ENCODE results near the gene DCBLD2.

The DCBLD2 gene

GRCh38 chr3:98901392-98902350, at the start of gene DCBLD2:
Gene DCBLD2, minus strand, starts transcription at chr3:98901695. Its CDS starts 369 bp downstream, at chr3:98901326.
- peak; percentile 99 for DNase-seq (ENCODE audit: low spot score)

- no peak for DNase-seq (ENCODE audit: low spot score)
Observed at GRCh38 chr3:98945666-98946065, 44.2 kb upstream of the DCBLD2 start.

GRCh38 chr3:98945101-98945524, 43.6 kb upstream of the DCBLD2 start:
- peak; percentile 18 for DNase-seq (ENCODE audit: low spot score)

- DNase-seq (ENCODE audit: low spot score): no peak
Observed at GRCh38 chr3:98930413-98930812, 28.9 kb upstream of the DCBLD2 start.

- no peak for DNase-seq (ENCODE audit: low spot score)
Observed at GRCh38 chr3:98921957-98922356, 20.5 kb upstream of the DCBLD2 start.

- no peak for DNase-seq (ENCODE audit: low spot score)
Observed at GRCh38 chr3:98920166-98920565, 18.7 kb upstream of the DCBLD2 start.

GRCh38 chr3:98918586-98918985, 17.1 kb upstream of the DCBLD2 start:
- DNase-seq (ENCODE audit: low spot score): peak; percentile 38

GRCh38 chr3:98917608-98918007, 16.1 kb upstream of the DCBLD2 start:
- no peak for DNase-seq (ENCODE audit: low spot score)

- DNase-seq (ENCODE audit: low spot score): no peak
Observed at GRCh38 chr3:98914210-98915080, 12.9 kb upstream of the DCBLD2 start.

- no peak for DNase-seq (ENCODE audit: low spot score)
Observed at GRCh38 chr3:98912448-98912847, 11.0 kb upstream of the DCBLD2 start.

GRCh38 chr3:98906230-98906629, 4.7 kb upstream of the DCBLD2 start:
- peak; percentile 60 for DNase-seq (ENCODE audit: low spot score)

GRCh38 chr3:98903705-98904481, 2.4 kb upstream of the DCBLD2 start:
- no peak for DNase-seq (ENCODE audit: low spot score)

- DNase-seq (ENCODE audit: low spot score): no peak
Observed at GRCh38 chr3:98903099-98903498, 1.6 kb upstream of the DCBLD2 start.

- DNase-seq (ENCODE audit: low spot score): no peak
Observed at GRCh38 chr3:98902351-98902740, 851 bp upstream of the DCBLD2 start.

- DNase-seq (ENCODE audit: low spot score): peak; percentile 74
Observed at GRCh38 chr3:98901119-98901391, 440 bp downstream of the DCBLD2 start.

- no peak for DNase-seq (ENCODE audit: low spot score)
Observed at GRCh38 chr3:98900265-98901118, 1.0 kb downstream of the DCBLD2 start.

GRCh38 chr3:98897701-98898100, 3.8 kb downstream of the DCBLD2 start:
- no peak for DNase-seq (ENCODE audit: low spot score)

- DNase-seq (ENCODE audit: low spot score): no peak
Observed at GRCh38 chr3:98894791-98895576, 6.5 kb downstream of the DCBLD2 start.

GRCh38 chr3:98893740-98894139, 7.8 kb downstream of the DCBLD2 start:
- peak; percentile 19 for DNase-seq (ENCODE audit: low spot score)

- DNase-seq (ENCODE audit: low spot score): no peak
Observed at GRCh38 chr3:98892263-98892662, 9.2 kb downstream of the DCBLD2 start.

Data from AG20443 (cell line).